Suprapubic skin (tissue), 4 donors: Measurements from ENCODE around the gene WASF2. TPM values are rescaled to one million over a fixed set of nuclear protein-coding genes. Genes with fewer than 3 reads are reported as not detected.

Experiments
- DNase-seq, 2 donors: peaks; one replicate each; pipeline ENCODE4 v3.0.0-alpha.2; 2019; ENCODE audit warnings: low spot score in 2 of 2
- H3K27ac ChIP-seq: fragments of 200-600 bp; sonication (generic); one replicate; pipeline ENCODE4 v1.5.1; 2019
- H3K27me3 ChIP-seq: fragments of 200-600 bp; sonication (generic); one replicate; pipeline ENCODE4 v1.5.1; 2019
- H3K36me3 ChIP-seq: fragments of 200-600 bp; sonication (generic); one replicate; pipeline ENCODE4 v1.5.1; 2019
- H3K4me1 ChIP-seq: fragments of 200-600 bp; sonication (generic); one replicate; pipeline ENCODE4 v1.5.1; 2019
- H3K4me3 ChIP-seq: fragments of 200-600 bp; sonication (generic); one replicate; pipeline ENCODE4 v1.5.1; 2019; ENCODE audit warnings: mild to moderate bottlenecking
- H3K9me3 ChIP-seq: fragments of 200-600 bp; sonication (generic); one replicate; pipeline ENCODE4 v1.5.1; 2019
- CTCF ChIP-seq, 2 donors: fragments of 200-600 bp in 1 of 2; fragments of 450-650 bp in 1 of 2; sonication (generic) in 1 of 2; IDR thresholded peaks; one replicate each; pipeline ENCODE4 v1.5.1; 2016 to 2019; ENCODE audit warnings: antibody characterized with exemption in 2 of 2, mild to moderate bottlenecking in 1 of 2, moderate library complexity in 1 of 2
- EP300 ChIP-seq: sonication (generic); formaldehyde crosslinking; IDR thresholded peaks from one replicate; pipeline ENCODE4 v1.6.1; 2017; ENCODE audit warnings: antibody characterized with exemption
- POLR2A ChIP-seq, 2 donors: fragments of 450-650 bp; IDR thresholded peaks; one replicate each; pipeline ENCODE4 v1.6.1; 2017; ENCODE audit warnings: antibody characterized with exemption in 2 of 2, mild to moderate bottlenecking in 2 of 2, moderate library complexity in 2 of 2
- POLR2AphosphoS5 ChIP-seq, 3 donors: sonication (generic); formaldehyde crosslinking; IDR thresholded peaks; one replicate each; pipeline ENCODE4 v1.6.1; 2017; ENCODE audit warnings: antibody characterized with exemption in 3 of 3
- WGBS: methylation state at CpG from one replicate; pipeline ENCODE4 v1.1.5; 2018; 5-methylcytosine and 5-hydroxymethylcytosine counted together
- total RNA-seq, 4 donors: library from RNA; depleted of rRNA; stranded (reverse); fragments of >200 nt; gene quantifications; one replicate each; pipeline ENCODE4 v1.1.0, GENCODE V29; 2016

The WASF2 gene
- total RNA-seq, 4 donors from 2014 or later: 69.0 to 96.0 (median 90.4) TPM

- no peak for DNase-seq
- Histone ChIP-seq H3K4me3 (no peak overlapping the region), H3K27me3 (no peaks in the 10 kb centered on the region), H3K27ac (peak overlapping the region; percentile 18), H3K36me3 (peaks cover 24% of the 10 kb centered on the region), H3K4me1 (peaks cover 33% of the 10 kb centered on the region), H3K9me3 (no peaks in the 10 kb centered on the region)
- no peak for TF ChIP-seq EP300
- TF ChIP-seq CTCF (IDR thresholded peaks at IDR 0.05): no peak
- no peak for TF ChIP-seq POLR2AphosphoS5 (IDR thresholded peaks at IDR 0.05)
- no peak for TF ChIP-seq POLR2A (IDR thresholded peaks at IDR 0.05)
- WGBS: 72% methylated on average over 4 of the region's 4 CpGs
Observed at GRCh38 chr1:27445177-27445936, 44.6 kb downstream of the WASF2 start.

DNA sequence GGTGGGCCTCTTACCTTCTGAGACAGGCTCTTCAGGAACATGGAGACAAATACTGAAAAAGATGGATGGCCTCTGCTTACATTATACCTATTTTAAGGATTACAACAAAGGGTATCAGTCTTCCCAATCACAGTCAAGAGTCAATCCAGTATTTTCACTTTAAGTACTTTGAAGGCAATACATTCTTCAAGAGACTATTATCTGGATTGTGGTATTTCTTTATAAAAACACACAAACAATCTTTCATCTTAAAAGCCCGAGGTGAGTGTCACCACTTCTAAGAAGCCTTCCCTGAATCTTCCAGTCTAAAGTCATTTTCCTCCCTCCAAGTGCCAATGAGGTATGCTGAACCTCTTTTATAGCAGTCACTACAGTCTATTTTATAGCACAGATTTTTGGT lies 45.3 kb downstream of the WASF2 start:
- 59% methylated on average over 1 of the region's 1 CpG for WGBS
- Histone ChIP-seq H3K27ac (peak overlapping the region; percentile 12), H3K4me3 (no peak overlapping the region), H3K4me1 (peaks cover 37% of the 10 kb centered on the region), H3K36me3 (peaks cover 25% of the 10 kb centered on the region), H3K9me3 (no peaks in the 10 kb centered on the region), H3K27me3 (no peaks in the 10 kb centered on the region)
- no peak for DNase-seq
- TF ChIP-seq EP300 (no peak), POLR2AphosphoS5 (IDR thresholded peaks at IDR 0.05) (no peak), CTCF (IDR thresholded peaks at IDR 0.05) (no peak), POLR2A (IDR thresholded peaks at IDR 0.05) (no peak)

DNA sequence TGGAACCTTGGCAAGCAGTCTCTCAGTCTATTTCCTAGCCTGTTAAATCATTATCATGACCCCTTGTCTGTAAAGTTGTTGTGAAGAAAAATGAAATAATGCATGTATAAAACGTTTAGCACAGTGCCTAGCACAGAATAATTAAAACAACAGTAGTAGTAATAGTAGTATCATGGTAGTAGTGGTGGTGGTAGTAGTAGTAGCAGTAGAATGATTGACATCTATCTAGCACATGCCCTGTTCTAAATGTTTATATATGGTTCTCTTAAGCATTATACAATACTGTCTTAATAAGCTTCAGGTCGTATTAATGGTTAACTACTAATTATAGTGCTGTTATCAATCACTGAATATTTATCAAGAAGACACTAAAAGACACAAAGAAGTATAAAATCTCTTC lies 50.8 kb downstream of the WASF2 start:
- Histone ChIP-seq H3K27me3 (no peaks in the 10 kb centered on the region), H3K4me3 (no peak overlapping the region), H3K9me3 (no peaks in the 10 kb centered on the region), H3K4me1 (peaks cover 60% of the 10 kb centered on the region), H3K36me3 (peaks cover 14% of the 10 kb centered on the region), H3K27ac (no peak overlapping the region)
- WGBS: 42% methylated on average over 2 of the region's 2 CpGs
- TF ChIP-seq POLR2AphosphoS5 (IDR thresholded peaks at IDR 0.05): no peak
- TF ChIP-seq CTCF (IDR thresholded peaks at IDR 0.05): no peak
- TF ChIP-seq POLR2A (IDR thresholded peaks at IDR 0.05): no peak
- TF ChIP-seq EP300: no peak
- DNase-seq: no peak

DNA sequence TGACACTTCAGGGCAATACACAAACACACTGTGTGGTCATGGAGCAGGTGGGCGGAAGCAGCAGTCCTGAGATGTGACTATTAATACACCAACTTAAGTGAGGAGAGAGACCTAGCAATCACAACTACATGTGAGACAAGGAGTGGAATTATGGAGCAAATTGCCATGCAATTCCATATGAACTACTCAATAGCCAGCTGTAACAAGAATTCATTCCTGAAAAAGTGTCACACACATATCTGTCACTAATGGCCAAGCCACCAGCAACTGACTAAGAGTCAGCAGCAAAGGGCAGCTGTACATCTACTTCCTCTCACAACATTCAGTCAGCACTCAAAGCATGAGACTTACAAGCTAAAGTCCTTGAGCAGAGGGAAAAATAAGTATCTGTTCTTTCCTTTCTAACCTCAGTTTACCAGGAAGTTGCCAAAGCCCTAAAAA lies 51.3 kb downstream of the WASF2 start:
- no peak for DNase-seq
- 83% methylated on average over 1 of the region's 1 CpG for WGBS
- H3K27ac ChIP-seq: no peak overlapping the region
- H3K4me1 ChIP-seq: peaks cover 64% of the 10 kb centered on the region
- no peak overlapping the region for H3K4me3 ChIP-seq
- TF ChIP-seq POLR2AphosphoS5 (IDR thresholded peaks at IDR 0.05) (no peak), CTCF (IDR thresholded peaks at IDR 0.05) (no peak), EP300 (no peak), POLR2A (IDR thresholded peaks at IDR 0.05) (no peak)
- H3K9me3 ChIP-seq: no peaks in the 10 kb centered on the region
- H3K36me3 ChIP-seq: peaks cover 10% of the 10 kb centered on the region
- H3K27me3 ChIP-seq: no peaks in the 10 kb centered on the region

GRCh38 chr1:27436204-27437159 lies 53.5 kb downstream of the WASF2 start:
- no peaks in the 10 kb centered on the region for H3K9me3 ChIP-seq
- no peaks in the 10 kb centered on the region for H3K27me3 ChIP-seq
- 41% methylated on average over 5 of the region's 5 CpGs for WGBS
- H3K27ac ChIP-seq: peak overlapping the region; percentile 84
- DNase-seq: no peak
- H3K4me1 ChIP-seq: peaks cover 75% of the 10 kb centered on the region
- peaks cover 10% of the 10 kb centered on the region for H3K36me3 ChIP-seq
- H3K4me3 ChIP-seq: no peak overlapping the region
- TF ChIP-seq POLR2A (IDR thresholded peaks at IDR 0.05) (no peak), CTCF (IDR thresholded peaks at IDR 0.05) (no peak), POLR2AphosphoS5 (IDR thresholded peaks at IDR 0.05) (peak in 1 of 3 donors; percentile 25)
